ENCODE data around the gene PPP2R5E. TPM values are rescaled to one million over a fixed set of nuclear protein-coding genes. Genes with fewer than 3 reads are reported as not detected.
A peak's percentile ranks its signal among the peaks of the same experiment; 100 is the strongest.
"Not testable (repeated sequence)": the region's sequence is repeated elsewhere in the genome, so short reads cannot be mapped to it uniquely, and the experiment has no call there.

PPP2R5E gene
- polyA plus RNA-seq, 3 donors: 39.7 to 42.0 (median 42.0) TPM

DNA sequence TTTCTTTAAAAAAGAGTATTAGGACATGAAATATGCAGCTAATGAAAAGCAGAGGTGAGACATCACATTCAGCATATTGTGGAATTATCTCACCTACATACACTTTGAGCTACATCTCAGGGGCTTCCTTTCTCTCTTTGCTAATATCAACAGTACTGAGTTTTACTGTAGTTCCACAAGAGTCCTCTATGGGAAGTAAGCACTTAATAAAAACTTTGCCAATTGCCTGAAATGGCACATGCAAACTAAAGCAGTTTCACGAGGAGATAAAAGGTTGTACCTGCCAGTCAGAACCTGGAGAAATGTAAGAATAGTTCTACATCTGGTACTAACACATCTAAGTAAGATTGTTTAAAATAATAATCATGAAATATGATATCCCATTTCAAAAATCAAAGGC, 150.9 kb downstream of the PPP2R5E start:
- no peak for DNase-seq (ENCODE audit: low read depth in 3 of 3, low spot score in 2 of 3)

DNA sequence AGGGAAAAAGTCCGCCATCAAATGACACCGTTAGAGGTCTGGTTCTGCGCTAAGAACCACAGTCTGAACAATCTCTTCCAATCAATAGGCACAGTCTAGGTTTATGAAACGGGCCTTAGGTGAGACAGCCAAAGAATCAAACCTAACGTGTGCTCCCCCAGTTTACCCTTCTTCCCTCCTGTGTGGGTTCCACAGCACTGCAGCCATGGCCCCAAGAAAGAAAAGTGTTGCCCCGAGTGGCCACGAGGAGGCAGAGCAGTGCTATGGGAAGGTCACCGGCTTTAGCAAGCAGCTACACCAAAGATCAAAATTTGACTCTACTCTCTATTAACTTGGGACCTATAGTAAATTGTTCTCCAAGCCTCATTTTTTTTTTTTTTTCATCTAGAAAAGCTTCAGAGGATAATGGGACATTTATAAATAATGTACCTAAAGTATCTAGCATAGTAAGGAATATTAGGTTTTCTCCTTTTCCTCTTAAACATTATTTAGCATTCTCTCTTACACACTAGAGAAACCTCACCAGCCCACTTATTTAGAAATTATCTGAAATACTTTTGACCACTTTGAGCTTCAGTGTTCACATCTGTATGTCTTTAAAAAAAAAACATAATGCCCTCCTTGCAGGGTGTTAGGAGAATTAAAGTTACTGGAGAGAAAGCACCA, 154.3 kb downstream of the PPP2R5E start:
- DNase-seq (ENCODE audit: low read depth in 3 of 3, low spot score in 2 of 3): peak in 2 of 3 donors; percentile 2 to 23

- DNase-seq (ENCODE audit: low read depth in 3 of 3, low spot score in 2 of 3): no peak
Observed at GRCh38 chr14:63387711-63388110, 155.5 kb downstream of the PPP2R5E start.

DNA sequence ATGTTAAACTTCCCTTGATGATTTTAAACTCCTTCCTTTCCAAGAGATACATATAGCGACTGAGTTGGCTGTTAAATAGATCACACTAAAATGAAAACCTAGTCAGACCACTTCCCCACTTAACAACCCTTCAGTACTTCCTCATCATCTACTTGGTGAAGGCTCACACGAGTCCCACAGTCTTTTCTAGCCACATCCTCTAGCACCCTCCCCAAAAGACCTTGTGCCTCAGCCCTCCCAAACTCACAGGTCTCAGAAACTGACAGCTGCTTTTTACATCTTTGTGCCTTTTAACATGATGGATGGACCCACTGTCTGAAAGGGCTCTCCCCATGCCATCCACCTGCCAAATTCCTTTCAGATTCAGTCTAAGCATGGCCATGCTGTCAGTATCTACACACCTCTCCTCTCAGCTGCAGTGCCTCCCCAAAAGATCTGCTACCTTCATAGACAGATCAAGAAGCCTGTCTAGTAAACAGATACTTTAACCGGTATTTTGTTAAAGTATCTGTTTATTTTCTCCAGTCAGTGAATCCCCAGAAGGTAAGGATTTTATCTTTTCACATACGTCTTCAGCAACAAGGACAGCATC, 159.3 kb downstream of the PPP2R5E start:
- no peak for DNase-seq (ENCODE audit: low read depth in 3 of 3, low spot score in 2 of 3)

- no peak for DNase-seq (ENCODE audit: low read depth in 3 of 3, low spot score in 2 of 3)
Observed at GRCh38 chr14:63378444-63378843, 164.7 kb downstream of the PPP2R5E start.

GRCh38 chr14:63375769-63376168, 167.4 kb downstream of the PPP2R5E start:
- no peak for DNase-seq (ENCODE audit: low read depth in 3 of 3, low spot score in 2 of 3)

GRCh38 chr14:63371613-63372012, 171.6 kb downstream of the PPP2R5E start:
- DNase-seq (ENCODE audit: low read depth in 3 of 3, low spot score in 2 of 3): not testable (repeated sequence)

DNA sequence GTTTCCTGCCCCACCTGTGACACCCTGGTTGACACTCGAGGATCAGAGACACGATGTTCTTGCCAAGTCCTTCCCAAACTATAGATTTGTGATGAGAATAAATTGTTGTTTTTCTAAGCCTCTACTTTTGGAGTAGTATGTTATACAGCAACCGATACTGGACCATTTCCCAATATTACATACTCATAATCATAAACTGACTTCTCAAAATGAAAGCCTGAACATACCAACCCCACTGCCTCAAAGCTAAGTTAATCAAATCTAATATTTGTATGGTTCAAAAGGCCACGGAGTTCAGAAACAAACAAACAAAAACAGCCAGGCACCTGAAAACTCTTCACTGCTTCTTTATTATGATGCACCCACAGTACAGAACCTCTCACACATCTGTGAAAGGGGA, 172.1 kb downstream of the PPP2R5E start:
- DNase-seq (ENCODE audit: low read depth in 3 of 3, low spot score in 2 of 3): no peak

DNA sequence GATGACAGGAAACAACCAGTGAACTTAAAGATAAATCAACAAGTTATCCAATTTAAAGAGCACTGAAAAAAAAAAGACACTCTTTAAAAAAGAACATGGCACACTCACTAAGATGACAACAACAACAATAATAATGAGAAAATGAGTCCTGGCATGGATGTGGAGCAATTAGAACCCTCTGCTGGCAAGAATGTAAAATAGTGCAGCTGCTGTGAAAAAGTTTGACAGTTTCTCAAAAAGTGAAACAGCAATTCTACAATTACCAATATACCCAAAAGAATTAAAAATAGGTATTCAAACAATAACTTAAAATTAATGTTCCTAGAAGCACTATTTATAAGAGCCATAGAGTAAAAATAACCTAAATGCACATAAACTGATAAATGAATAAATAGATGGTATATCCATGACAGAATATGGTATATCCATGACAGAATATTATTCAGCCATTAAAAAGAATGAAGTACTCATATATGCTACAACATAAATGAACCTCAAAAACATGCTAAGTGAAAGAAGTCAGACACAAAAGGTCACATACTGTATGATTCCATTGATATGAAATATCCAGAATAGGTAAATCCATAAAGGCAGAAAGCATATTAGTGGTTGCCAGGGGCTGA, 175.3 kb downstream of the PPP2R5E start:
- DNase-seq (ENCODE audit: low read depth in 3 of 3, low spot score in 2 of 3): no peak

DNA sequence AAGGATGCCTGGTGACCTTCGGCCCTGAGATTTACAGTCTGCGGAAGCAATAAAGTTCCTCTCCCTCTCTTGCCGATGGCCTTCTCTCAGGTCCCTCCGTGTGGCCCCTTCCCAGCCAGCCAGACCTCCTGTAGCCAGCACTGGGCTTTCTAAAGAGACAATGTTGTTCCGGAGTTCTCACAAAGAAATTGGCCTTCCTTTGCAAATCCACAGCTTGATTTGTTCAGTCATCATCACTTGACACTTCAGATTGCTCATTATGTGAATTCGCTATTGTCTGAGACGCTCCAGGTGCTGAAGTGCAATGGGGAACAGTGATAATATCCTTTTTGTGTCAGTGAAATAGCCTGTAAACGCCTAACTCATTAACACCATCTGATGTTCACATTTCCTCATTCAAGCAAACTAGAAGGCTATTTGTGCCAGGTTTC, 180.8 kb downstream of the PPP2R5E start:
- no peak for DNase-seq (ENCODE audit: low read depth in 3 of 3, low spot score in 2 of 3)

- no peak for DNase-seq (ENCODE audit: low read depth in 3 of 3, low spot score in 2 of 3)
Observed at GRCh38 chr14:63361790-63362189, 181.4 kb downstream of the PPP2R5E start.

DNA sequence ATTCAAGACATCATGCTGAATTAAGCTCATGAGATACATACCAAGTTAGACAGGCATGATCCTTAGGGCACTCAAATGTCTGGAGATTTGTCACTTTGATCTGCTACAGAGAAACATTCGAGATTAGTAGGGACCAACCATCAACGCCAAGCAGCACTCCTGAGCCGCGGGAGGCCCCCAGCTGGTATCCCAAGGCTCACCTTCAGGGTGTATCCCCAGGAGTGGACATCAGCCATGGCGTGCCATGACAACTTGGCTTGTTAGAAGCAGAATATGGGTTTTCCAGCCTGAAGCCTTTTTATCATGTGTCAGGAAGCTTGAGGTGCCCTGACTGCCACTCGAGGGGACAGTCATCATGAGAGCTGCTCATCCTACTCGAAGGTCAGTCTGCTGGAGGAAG, 185.3 kb downstream of the PPP2R5E start:
- no peak for DNase-seq (ENCODE audit: low read depth in 3 of 3, low spot score in 2 of 3)

- DNase-seq (ENCODE audit: low read depth in 3 of 3, low spot score in 2 of 3): no peak
Observed at GRCh38 chr14:63345826-63346225, 197.4 kb downstream of the PPP2R5E start.

- no peak for DNase-seq (ENCODE audit: low read depth in 3 of 3, low spot score in 2 of 3)
Observed at GRCh38 chr14:63344336-63344735, 198.8 kb downstream of the PPP2R5E start.

DNA sequence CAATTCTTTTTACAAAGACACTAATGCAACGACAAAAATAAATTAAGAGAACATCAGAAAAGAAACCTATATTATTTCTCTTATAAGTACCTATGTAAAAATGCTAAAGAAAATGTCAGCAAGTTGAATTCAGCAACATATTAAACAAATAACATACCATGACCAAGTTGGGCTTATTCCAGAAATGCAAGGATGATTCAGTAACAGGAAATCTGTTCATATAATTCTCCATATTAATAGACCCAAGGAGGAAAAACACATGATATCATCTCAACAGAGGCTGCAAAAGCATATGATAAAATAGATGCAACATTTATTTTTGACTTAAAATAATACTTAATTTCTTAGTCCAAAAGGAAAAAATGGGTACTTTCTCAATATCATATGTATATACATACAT, 199.3 kb downstream of the PPP2R5E start:
- DNase-seq (ENCODE audit: low read depth in 3 of 3, low spot score in 2 of 3): no peak

DNA sequence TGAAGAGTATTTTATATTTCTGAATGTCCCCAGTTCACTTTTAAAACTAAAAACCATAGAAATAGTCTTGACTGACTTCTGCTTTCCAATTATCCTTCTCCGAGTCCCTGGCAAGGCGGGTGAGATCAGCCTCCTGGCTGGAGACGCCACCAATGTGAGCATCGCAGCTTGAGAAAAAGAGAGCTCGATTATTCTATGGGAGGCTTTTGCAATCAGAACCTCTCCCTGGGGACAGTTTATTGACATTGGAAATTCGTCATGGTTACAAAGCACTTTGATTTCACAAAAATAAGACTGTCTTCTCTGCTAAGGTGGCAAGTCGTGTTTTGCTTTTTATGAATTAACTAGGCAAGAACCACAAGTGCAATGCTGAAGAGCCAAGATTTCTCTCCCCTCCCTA, 200.8 kb downstream of the PPP2R5E start:
- DNase-seq (ENCODE audit: low read depth in 3 of 3, low spot score in 2 of 3): no peak

GRCh38 chr14:63328787-63329737, 214.1 kb downstream of the PPP2R5E start:
- DNase-seq (ENCODE audit: low read depth in 3 of 3, low spot score in 2 of 3): no peak

DNA sequence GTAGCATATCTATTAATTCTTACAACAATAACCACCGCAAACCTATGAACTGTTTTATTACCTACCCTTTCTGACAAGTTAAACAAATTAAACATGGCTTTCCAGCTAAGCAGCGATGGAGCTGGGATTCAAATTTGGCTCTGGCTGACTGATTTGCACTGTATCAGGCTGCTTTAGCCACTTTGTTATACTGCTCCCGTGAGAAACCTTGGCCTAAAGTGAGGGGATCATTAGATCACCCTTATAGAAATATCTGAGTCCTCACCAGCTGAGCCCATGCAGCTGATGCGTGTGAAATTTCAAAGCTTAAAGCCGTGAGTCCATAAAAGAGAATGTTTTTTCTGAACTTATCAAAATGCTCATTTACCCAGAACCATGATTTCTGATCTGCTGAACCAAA, 216.3 kb downstream of the PPP2R5E start:
- no peak for DNase-seq (ENCODE audit: low read depth in 3 of 3, low spot score in 2 of 3)

DNA sequence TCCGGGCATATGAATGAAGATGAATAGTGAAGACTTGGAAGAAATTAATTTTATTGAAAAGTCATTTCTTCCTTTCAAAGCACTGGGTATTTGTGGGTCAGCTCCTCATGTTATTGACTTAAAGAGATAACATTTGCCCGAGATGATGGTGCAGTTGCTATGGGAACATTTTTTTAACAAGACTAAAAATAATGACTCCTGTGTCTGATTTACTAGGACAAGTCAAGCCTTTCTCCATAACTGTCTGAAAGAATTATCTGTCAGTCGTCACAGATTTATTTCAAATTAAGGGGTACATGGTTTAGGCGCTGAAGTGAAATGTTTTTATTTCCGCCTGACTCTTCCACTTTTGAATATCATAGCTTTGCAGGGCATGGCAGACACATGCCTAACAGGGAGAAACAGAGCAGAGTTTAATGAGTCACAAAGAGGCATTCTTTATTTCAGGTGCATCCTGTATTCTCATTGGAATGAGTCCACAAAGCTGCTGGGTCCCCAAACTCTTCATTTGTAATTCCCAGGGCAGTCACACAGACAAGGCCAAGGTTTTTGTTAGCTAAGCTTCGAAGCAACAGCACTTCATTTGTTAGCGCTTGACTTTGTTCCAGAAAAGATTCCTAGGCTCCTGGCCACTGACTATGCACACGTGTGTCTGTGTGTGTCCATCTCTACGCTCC, 220.1 kb downstream of the PPP2R5E start:
- DNase-seq (ENCODE audit: low read depth in 3 of 3, low spot score in 2 of 3): no peak

DNA sequence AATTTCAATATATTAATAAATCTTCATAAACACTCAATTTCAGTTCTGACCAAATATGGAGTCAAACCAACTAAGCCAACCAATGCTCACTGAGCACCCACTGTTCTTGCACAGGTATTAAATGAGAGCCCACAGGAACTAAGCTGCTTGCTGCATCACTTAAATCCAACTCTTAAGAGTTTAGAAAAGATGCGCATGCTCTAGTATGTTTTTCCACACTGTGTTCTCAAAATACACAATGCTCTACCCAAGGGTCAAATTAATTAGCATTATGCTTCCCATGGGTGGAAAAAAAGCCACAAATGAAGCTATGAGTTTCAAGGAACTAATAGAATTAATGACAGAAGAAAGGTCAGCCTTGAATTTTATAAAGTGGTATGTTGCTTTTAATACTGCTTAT, 220.7 kb downstream of the PPP2R5E start:
- no peak for DNase-seq (ENCODE audit: low read depth in 3 of 3, low spot score in 2 of 3)

All from right renal cortex interstitium (tissue), 3 donors.